Spleen (tissue), 11 donors: Measurements from ENCODE around the gene PDK2. TPM values are rescaled to one million over a fixed set of nuclear protein-coding genes. Genes with fewer than 3 reads are reported as not detected.

Source experiments
- DNase-seq: peaks from one replicate; pipeline ENCODE4 v3.0.0-alpha.2; 2020
- H3K27ac ChIP-seq, 8 donors: fragments of 200-600 bp; sonication (generic) in 7 of 8; 1 replicate in 4 of 8; 2 replicates in 4 of 8; pipeline versions ENCODE4 v1.5.0 to v1.8.0; 2016 to 2021; ENCODE audit warnings: inconsistent platforms in 4 of 8, mild to moderate bottlenecking in 4 of 8, moderate library complexity in 1 of 8
- H3K27me3 ChIP-seq, 7 donors: fragments of 200-600 bp; sonication (generic) in 6 of 7; replicated peaks in 1 of 7; 1 replicate in 4 of 7; 2 replicates in 3 of 7; pipeline versions ENCODE4 v1.5.0 to v1.8.0; 2016 to 2021; ENCODE audit warnings: inconsistent platforms in 3 of 7, mild to moderate bottlenecking in 1 of 7
- H3K36me3 ChIP-seq, 6 donors: fragments of 200-600 bp; sonication (generic) in 5 of 6; 1 replicate in 4 of 6; 2 replicates in 2 of 6; pipeline versions ENCODE4 v1.5.0 to v1.8.0; 2016 to 2021; ENCODE audit warnings: inconsistent platforms in 2 of 6
- H3K4me1 ChIP-seq, 6 donors: fragments of 200-600 bp; sonication (generic) in 5 of 6; 1 replicate in 3 of 6; 2 replicates in 3 of 6; pipeline versions ENCODE4 v1.5.0 to v1.8.0; 2016 to 2021; ENCODE audit warnings: inconsistent platforms in 3 of 6
- H3K4me3 ChIP-seq, 8 donors: fragments of 200-600 bp; sonication (generic) in 7 of 8; 1 replicate in 4 of 8; 2 replicates in 4 of 8; pipeline versions ENCODE4 v1.5.0 to v1.8.0; 2016 to 2021; ENCODE audit warnings: inconsistent platforms in 4 of 8, mild to moderate bottlenecking in 4 of 8, moderate library complexity in 2 of 8
- H3K9me3 ChIP-seq, 8 donors: fragments of 200-600 bp; sonication (generic) in 7 of 8; 1 replicate in 4 of 8; 2 replicates in 4 of 8; pipeline versions ENCODE4 v1.5.0 to v1.8.0; 2016 to 2021; ENCODE audit warnings: inconsistent platforms in 4 of 8
- CTCF ChIP-seq, 11 experiments: fragments of 200-600 bp in 7 of 11; fragments of 450-650 bp in 4 of 11; sonication (generic) in 4 of 11; IDR thresholded peaks in 8 of 11; conservative IDR thresholded peaks in 3 of 11; 1 replicate in 7 of 11; 2 replicates in 4 of 11; pipeline versions ENCODE4 v1.4.0 to v1.8.0; 2016 to 2021; ENCODE audit warnings: antibody characterized with exemption in 11 of 11, inconsistent platforms in 4 of 11, mild to moderate bottlenecking in 1 of 11
- POLR2A ChIP-seq, 3 donors: fragments of 450-650 bp; IDR thresholded peaks; one replicate each; pipeline ENCODE4 v1.5.1; 2017; ENCODE audit warnings: antibody characterized with exemption in 3 of 3, mild to moderate bottlenecking in 1 of 3
- POLR2AphosphoS5 ChIP-seq, 3 donors: sonication (generic); formaldehyde crosslinking; IDR thresholded peaks; one replicate each; pipeline ENCODE4 v1.5.1; 2017; ENCODE audit warnings: antibody characterized with exemption in 3 of 3
- WGBS, 5 donors: extraction: QIAGEN DNeasy Blood & Tissue Kit in 3 of 5; methylation state at CpG; one replicate each; pipeline versions ENCODE4 v1.1.5 to v1.1.7; 2013 to 2018; 5-methylcytosine and 5-hydroxymethylcytosine counted together
- intact Hi-C: fragments of 100-400 bp; cut with DNase I; formaldehyde crosslinking; loops from one replicate; pipeline ENCODE4 v1.15.0; 2023; ENCODE audit warnings: low total_unique reads
- polyA plus RNA-seq, 3 donors: library from polyadenylated mRNA; stranded (reverse); fragments of 200-250 nt; gene quantifications; one replicate each; pipeline ENCODE4 v1.2.1, GENCODE V29; 2013
- total RNA-seq, 7 donors: library from RNA; depleted of rRNA in 3 of 7; stranded (reverse); fragments of >200 nt in 3 of 7; fragmentation: NEBNext Ultra II Directional in 4 of 7; extraction: Animal tissue kit (Norgen Biotek cat#: 25700) in 4 of 7; gene quantifications; one replicate each; pipeline versions ENCODE4 v1.1.0 to v1.2.1, GENCODE V29; 2016 to 2021
- donor health status: healthy with polysubstance abuse.
- donor health status: DM: no; HTN: no; CAD: no; lungs with moderate emphysema.
- donor health status: DM: no; HTN: no; CAD: no.
- donor health status: Bipolar disorder and iron deficiency.
- donor health status: healthy.
- donor health status: DM: no; HTN: no; CAD: no.
- donor health status: DM: yes; HTN: yes; CAD: no.

Gene PDK2
- total and polyA plus RNA-seq, 10 donors = 8.7 to 41.5 (median 24.3) TPM

DNA sequence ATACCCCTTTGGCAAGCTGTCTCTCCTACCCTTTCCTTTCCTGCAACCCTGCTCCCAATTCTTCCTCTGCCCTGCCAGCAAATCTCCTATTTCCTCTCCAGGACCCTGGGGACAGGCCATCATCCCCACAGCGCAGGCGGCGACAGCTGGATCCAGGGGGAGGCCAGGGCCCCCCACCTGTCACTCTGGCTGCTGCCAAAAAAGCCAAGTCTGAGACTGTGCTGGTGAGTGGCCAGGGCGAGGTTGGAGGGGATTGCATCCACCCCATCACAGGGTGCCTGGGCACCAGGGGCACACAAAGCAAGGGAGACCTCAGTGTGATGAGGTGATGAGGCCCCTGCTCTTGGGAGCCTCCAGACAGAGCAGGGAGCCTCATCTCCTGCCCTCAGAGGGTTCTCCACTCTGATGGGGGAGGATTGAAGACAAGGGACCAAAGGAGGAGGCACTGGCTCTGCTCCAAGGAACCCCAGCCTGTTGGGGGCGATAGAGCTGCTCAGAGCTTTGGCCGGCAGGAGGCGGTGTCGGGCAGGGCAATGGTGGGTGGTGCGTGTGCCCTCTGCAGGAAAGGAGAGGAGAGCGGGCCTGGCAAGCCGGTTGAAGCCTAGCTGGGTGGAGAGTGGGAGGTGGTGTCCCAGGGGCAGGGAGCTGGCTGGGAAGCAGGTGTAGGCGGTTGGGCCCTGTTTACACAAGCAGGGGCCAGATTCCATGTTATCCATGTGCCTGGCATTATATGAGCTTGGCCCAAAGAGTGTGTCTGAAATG is 15.6 kb upstream of the PDK2 start:
- Histone ChIP-seq H3K9me3 (no peaks in the 10 kb centered on the region), H3K27me3 (no peaks in the 10 kb centered on the region), H3K4me1 (no peaks in the 10 kb centered on the region), H3K4me3 (no peak overlapping the region), H3K27ac (peak overlapping the region in 2 of 8 donors; percentile 5 to 18), H3K36me3 (peaks cover 0 to 80% (median 21%) of the 10 kb centered on the region in 6 donors)
- TF ChIP-seq POLR2A (IDR thresholded peaks at IDR 0.05) = no peak
- peak in 8 of 11 experiments; percentile 8 to 40 (median 26) for TF ChIP-seq CTCF (IDR thresholded peaks at IDR 0.05 in 8 of 11, conservative IDR thresholded peaks at IDR 0.05 in 3 of 11)
- TF ChIP-seq POLR2AphosphoS5 (IDR thresholded peaks at IDR 0.05) = peak in 1 of 3 donors; percentile 31
- DNase-seq = peak; percentile 69
- WGBS, 5 donors = 78 to 86% (median 83%) methylated on average over 11 to 12 of the region's 12 CpGs
- intact Hi-C loops = no loop called here

DNA sequence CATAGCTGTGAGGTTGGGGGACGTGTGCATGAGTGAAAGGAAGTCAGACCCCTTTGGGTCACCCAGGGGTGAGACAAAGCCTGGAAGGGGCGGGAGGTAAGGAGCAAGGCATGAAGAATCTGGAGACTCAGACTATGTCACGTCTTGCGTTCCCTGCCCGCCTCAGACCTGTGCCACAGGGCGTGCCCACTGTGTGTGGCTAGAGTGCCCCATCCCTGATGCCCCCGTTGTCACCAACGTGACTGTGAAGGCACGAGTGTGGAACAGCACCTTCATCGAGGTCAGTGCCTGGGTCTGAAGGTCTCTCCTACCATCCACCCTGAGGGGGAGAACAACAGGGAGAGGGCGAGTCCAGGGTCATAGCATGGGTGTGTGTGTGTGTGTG is 15.1 kb upstream of the PDK2 start:
- Histone ChIP-seq H3K36me3 (peaks cover 0 to 74% (median 18%) of the 10 kb centered on the region in 6 donors), H3K27me3 (no peaks in the 10 kb centered on the region), H3K9me3 (no peaks in the 10 kb centered on the region), H3K27ac (peak overlapping the region in 2 of 8 donors; percentile 8 to 18), H3K4me3 (no peak overlapping the region), H3K4me1 (no peaks in the 10 kb centered on the region)
- WGBS, 5 donors = 80 to 89% (median 83%) methylated on average over 4 to 11 of the region's 11 CpGs
- TF ChIP-seq POLR2A (IDR thresholded peaks at IDR 0.05) (no peak), POLR2AphosphoS5 (IDR thresholded peaks at IDR 0.05) (no peak), CTCF (IDR thresholded peaks at IDR 0.05 in 8 of 11, conservative IDR thresholded peaks at IDR 0.05 in 3 of 11) (no peak)
- intact Hi-C loops = no loop called here
- peak; percentile 66 for DNase-seq

DNA sequence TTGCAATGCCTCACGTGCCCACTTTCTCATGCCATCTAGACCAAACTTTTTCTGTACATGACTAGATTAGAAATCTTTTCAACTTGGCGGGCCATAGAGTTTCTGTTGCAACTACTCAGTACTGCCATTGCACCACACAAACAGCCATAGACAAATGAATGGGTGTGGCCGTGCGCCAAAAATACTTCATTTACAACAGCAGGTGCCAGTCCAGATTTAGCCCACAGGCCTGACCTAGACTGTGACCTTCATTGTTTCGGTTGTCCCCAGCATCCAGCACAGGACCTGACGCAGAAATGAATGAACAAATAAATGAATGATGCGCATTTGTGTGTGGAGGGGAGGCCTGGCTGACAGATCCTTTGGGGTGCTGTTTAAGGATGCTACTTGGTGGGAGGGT is 14.3 kb upstream of the PDK2 start:
- intact Hi-C loops = no loop called here
- no peaks in the 10 kb centered on the region for H3K9me3 ChIP-seq
- no peaks in the 10 kb centered on the region for H3K27me3 ChIP-seq
- TF ChIP-seq CTCF (IDR thresholded peaks at IDR 0.05 in 8 of 11, conservative IDR thresholded peaks at IDR 0.05 in 3 of 11) (no peak), POLR2A (IDR thresholded peaks at IDR 0.05) (no peak), POLR2AphosphoS5 (IDR thresholded peaks at IDR 0.05) (no peak)
- peak overlapping the region in 2 of 8 donors; percentile 15 to 46 for H3K27ac ChIP-seq
- no peak for DNase-seq
- peaks cover 0 to 67% (median 15%) of the 10 kb centered on the region in 6 donors for H3K36me3 ChIP-seq
- no peaks in the 10 kb centered on the region for H3K4me1 ChIP-seq
- H3K4me3 ChIP-seq = no peak overlapping the region
- 73 to 86% (median 82%) methylated on average over 7 of the region's 7 CpGs for WGBS, 5 donors

GRCh38 chr17:50081757-50082156 is 13.4 kb upstream of the PDK2 start:
- Histone ChIP-seq H3K4me1 (no peaks in the 10 kb centered on the region), H3K27me3 (no peaks in the 10 kb centered on the region), H3K9me3 (no peaks in the 10 kb centered on the region), H3K36me3 (peaks cover 0 to 58% (median 14%) of the 10 kb centered on the region in 6 donors), H3K4me3 (no peak overlapping the region), H3K27ac (peak overlapping the region in 1 of 8 donors; percentile 32)
- no peak for DNase-seq
- WGBS, 5 donors = 78 to 86% (median 83%) methylated on average over 5 of the region's 5 CpGs
- TF ChIP-seq POLR2AphosphoS5 (IDR thresholded peaks at IDR 0.05) (no peak), CTCF (IDR thresholded peaks at IDR 0.05 in 8 of 11, conservative IDR thresholded peaks at IDR 0.05 in 3 of 11) (no peak), POLR2A (IDR thresholded peaks at IDR 0.05) (no peak)
- intact Hi-C loops = no loop called here
